HepG2 (cell line): ENCODE data around the gene APOM. TPM values are rescaled to one million over a fixed set of nuclear protein-coding genes. Genes with fewer than 3 reads are reported as not detected.

Experiments used
- ATAC-seq: fragments of 200-7000 bp; cut with Tn5 transposase; 3 replicates; pipeline ENCODE4 v1.9.1; 2020; ENCODE audit warnings: mild to moderate bottlenecking, moderate library complexity
- BruUV-seq: library from RNA; stranded (reverse); fragments of 400-500 nt; replicated peaks from 2 replicates; lab custom pipeline; 2021; lab: Mats Ljungman, UMichigan
- CTCF ChIA-PET: fragments of 300-600 bp; formaldehyde crosslinking; extraction: SDS; loops from one replicate; lab custom pipeline; 2021; ENCODE audit warnings: low total read pairs, inconsistent platforms, low intra/inter-chr PET ratio; lab: Yijun Ruan, JAX
- POLR2A ChIA-PET: fragments of 350-600 bp; sonication (Branson Sonifier 250); formaldehyde crosslinking; loops from one replicate; lab custom pipeline; 2020; ENCODE audit warnings: antibody characterized with exemption, inconsistent platforms; lab: Yijun Ruan, JAX
- DNase-seq: peaks from one replicate; pipeline ENCODE4 v3.0.0-alpha.2; 2015; ENCODE audit warnings: low spot score
- FAIRE-seq: peaks from 3 replicates; lab custom pipeline; 2011; peaks lifted over from hg19 to GRCh38; lab: Jason Lieb, UNC
- H2AFZ ChIP-seq: one replicate; pipeline ENCODE4 v1.6.1; 2011; ENCODE audit warnings: low read length, inconsistent platforms
- H3K27ac ChIP-seq: fragments of 300-600 bp; 3 replicates; pipeline ENCODE4 v1.8.0; 2011; ENCODE audit warnings: mixed run types, mild to moderate bottlenecking, mixed read lengths, low read length, inconsistent platforms; ENCODE audit not compliant: insufficient read depth; ENCODE audit errors: extremely low read length
- H3K27me3 ChIP-seq, 2 experiments: fragments of 200-600 bp in 1 of 2; 2 replicates in 1 of 2; 3 replicates in 1 of 2; pipeline versions ENCODE4 v1.6.0 to v1.8.0; 2011; ENCODE audit warnings: low read length in 2 of 2, mild to moderate bottlenecking in 2 of 2, moderate library complexity in 2 of 2, inconsistent platforms in 1 of 2; ENCODE audit not compliant: insufficient read depth in 2 of 2, control insufficient read depth in 1 of 2
- H3K36me3 ChIP-seq, 2 experiments: fragments of 200-600 bp in 1 of 2; replicated peaks in 1 of 2; 2 replicates in 1 of 2; 3 replicates in 1 of 2; pipeline versions ENCODE4 v1.5.1 to v1.8.0; 2011; ENCODE audit warnings: low read length in 2 of 2, inconsistent platforms in 1 of 2; ENCODE audit not compliant: insufficient read depth in 2 of 2, control insufficient read depth in 1 of 2
- H3K4me1 ChIP-seq: 2 replicates; pipeline ENCODE4 v1.5.1; 2012; ENCODE audit warnings: low read length, inconsistent platforms; ENCODE audit not compliant: insufficient read depth
- H3K4me2 ChIP-seq: 2 replicates; pipeline ENCODE4 v1.6.0; 2011; ENCODE audit warnings: low read depth, low read length, inconsistent platforms
- H3K4me3 ChIP-seq, 3 experiments: fragments of 200-600 bp in 1 of 3; sonication (generic), shearing (Covaris generic) in 1 of 3; replicated peaks in 1 of 3; 2 replicates each; pipeline ENCODE4 v1.5.1; 2011 to 2016; ENCODE audit warnings: low read length in 3 of 3, inconsistent platforms in 2 of 3, low read depth in 2 of 3, mild to moderate bottlenecking in 2 of 3, control low read depth in 1 of 3, mixed read lengths in 1 of 3; ENCODE audit not compliant: insufficient read depth in 1 of 3
- H3K79me2 ChIP-seq: one replicate; pipeline ENCODE4 v1.6.1; 2011; ENCODE audit warnings: low read length, inconsistent platforms; ENCODE audit not compliant: insufficient read depth
- H3K9ac ChIP-seq: 2 replicates; pipeline ENCODE4 v1.6.0; 2011; ENCODE audit warnings: mild to moderate bottlenecking, low read depth, low read length, inconsistent platforms; ENCODE audit not compliant: insufficient read depth
- H3K9me3 ChIP-seq: 2 replicates; pipeline ENCODE4 v1.5.1; 2012; ENCODE audit warnings: mild to moderate bottlenecking, low read length
- H4K20me1 ChIP-seq: 2 replicates; pipeline ENCODE4 v1.6.0; 2011; ENCODE audit warnings: inconsistent platforms, mild to moderate bottlenecking, low read length, moderate library complexity; ENCODE audit not compliant: insufficient read depth
- AKNA ChIP-seq: sonication (generic); formaldehyde crosslinking; IDR thresholded peaks from 2 replicates; pipeline ENCODE4 v1.4.0; 2020; ENCODE audit warnings: missing genetic modification reagents, borderline replicate concordance
- ATAD3A ChIP-seq: sonication (generic); formaldehyde crosslinking; IDR thresholded peaks from 2 replicates; pipeline ENCODE4 v1.4.0; 2020; ENCODE audit warnings: missing genetic modification reagents
- ESRRA ChIP-seq: sonication (generic); formaldehyde crosslinking; IDR thresholded peaks from 2 replicates; pipeline ENCODE4 v1.5.1; 2020; ENCODE audit warnings: mild to moderate bottlenecking, low read depth, missing genetic modification reagents
- ETV6 ChIP-seq: sonication (generic); formaldehyde crosslinking; conservative IDR thresholded peaks from 2 replicates; pipeline ENCODE4 v1.4.0; 2020; ENCODE audit warnings: missing genetic modification reagents
- MEIS1 ChIP-seq: sonication (generic); formaldehyde crosslinking; IDR thresholded peaks from 2 replicates; pipeline ENCODE4 v1.9.0; 2021; ENCODE audit warnings: mild to moderate bottlenecking, missing genetic modification reagents, moderate library complexity, borderline replicate concordance
- NFATC3 ChIP-seq: sonication (generic); formaldehyde crosslinking; IDR thresholded peaks from 2 replicates; pipeline ENCODE4 v1.5.1; 2020; ENCODE audit warnings: mild to moderate bottlenecking, missing genetic modification reagents
- RNF219 ChIP-seq: sonication (generic); formaldehyde crosslinking; IDR thresholded peaks from 2 replicates; pipeline ENCODE4 v1.5.0; 2020; ENCODE audit warnings: mild to moderate bottlenecking, missing genetic modification reagents
- SMAD3 ChIP-seq: sonication (generic); formaldehyde crosslinking; IDR thresholded peaks from 2 replicates; pipeline ENCODE4 v1.4.0; 2020; ENCODE audit warnings: missing genetic modification reagents
- ZNF142 ChIP-seq: sonication (generic); formaldehyde crosslinking; IDR thresholded peaks from 2 replicates; pipeline ENCODE4 v1.4.0; 2020; ENCODE audit warnings: missing genetic modification reagents
- ZNF160 ChIP-seq: sonication (generic); formaldehyde crosslinking; IDR thresholded peaks from 2 replicates; pipeline ENCODE4 v1.8.0; 2022; ENCODE audit warnings: mild to moderate bottlenecking, inconsistent platforms, missing genetic modification reagents
- ZNF232 ChIP-seq: sonication (generic); formaldehyde crosslinking; IDR thresholded peaks from 2 replicates; pipeline ENCODE4 v1.4.0; 2020; ENCODE audit warnings: missing genetic modification reagents, borderline replicate concordance
- ZNF781 ChIP-seq: sonication (generic); formaldehyde crosslinking; IDR thresholded peaks from 2 replicates; pipeline ENCODE4 v1.5.1; 2020; ENCODE audit warnings: borderline replicate concordance, mild to moderate bottlenecking, missing genetic modification reagents; ENCODE audit errors: not compliant biosample characterization
- WGBS: methylation state at CpG from one replicate; pipeline ENCODE4 v1.1.6; 2017; ENCODE audit warnings: low lambda C conversion rate; 5-methylcytosine and 5-hydroxymethylcytosine counted together
- in situ Hi-C: cut with HindIII; loops from 2 replicates; pipeline ENCODE4 v1.10.0; 2017; ENCODE audit warnings: low pct_unique_long_range_greater_than_20kb; ENCODE audit not compliant: extremely low pct_ligation_motif_present
- intact Hi-C: fragments of 100-400 bp; cut with micrococcal nuclease; formaldehyde crosslinking; loops from one replicate; pipeline ENCODE4 v1.10.0; 2022; ENCODE audit not compliant: unreplicated experiment
- polyA plus RNA-seq, 8 experiments: library from polyadenylated mRNA; depleted of rRNA in 3 of 8; stranded (reverse) in 7 of 8; unstranded in 1 of 8; fragments of >200 nt; fragmentation: Illumina TruSeq in 4 of 8; extraction: Trizol in 4 of 8; gene quantifications; 2 replicates each; pipeline versions ENCODE4 v1.2.1 to v1.2.3, GENCODE V29; 2011 to 2016; ENCODE audit warnings: low read depth in 4 of 8, missing spikeins in 1 of 8, mixed read lengths in 1 of 8; ENCODE audit not compliant: insufficient read depth in 1 of 8
- total RNA-seq, 5 experiments: library from RNA; depleted of rRNA; stranded (reverse); fragments of >200 nt; fragmentation: Illumina TruSeq; extraction: Trizol; gene quantifications; 2 replicates each; pipeline ENCODE4 v1.2.3, GENCODE V29; 2016; ENCODE audit warnings: low read depth in 1 of 5

Gene APOM
- total and polyA plus RNA-seq, 2 of the 13 experiments (the other 11 are each of a cell fraction or from before 2014, with no cell fraction given) = 98.2 to 1,140 TPM

DNA sequence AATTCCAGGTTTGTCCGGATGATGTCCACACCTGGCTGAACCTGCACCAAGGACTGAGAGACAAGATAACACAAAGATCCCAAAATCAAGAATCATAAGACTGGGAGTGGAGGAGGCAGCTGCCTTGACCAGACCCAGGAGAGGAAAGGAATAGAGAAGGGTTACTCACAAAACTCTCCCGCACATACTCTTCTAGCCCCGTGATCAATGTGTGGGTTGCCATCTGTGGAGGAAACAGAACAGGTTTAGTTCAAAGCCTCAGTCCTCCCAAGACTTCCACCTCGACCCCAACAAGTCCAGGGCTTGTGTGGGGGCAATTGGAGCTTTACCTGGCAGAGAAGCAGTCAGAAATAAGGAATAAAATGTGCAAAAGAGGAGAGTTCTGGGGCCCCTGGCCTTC is 14.3 kb upstream of the APOM start:
- Histone ChIP-seq H3K79me2 (no peaks in the 10 kb centered on the region), H3K4me3 (no peak overlapping the region), H3K27ac (no peak overlapping the region), H3K27me3 (no peaks in the 10 kb centered on the region), H3K9me3 (no peaks in the 10 kb centered on the region), H3K4me2 (no peak overlapping the region), H2AFZ (no peak overlapping the region), H3K36me3 (peaks cover 67 to 82% of the 10 kb centered on the region in 2 experiments), H3K9ac (no peak overlapping the region), H4K20me1 (no peaks in the 10 kb centered on the region; the same call in 1 of the 2 replicates), H3K4me1 (peaks cover 28% of the 10 kb centered on the region)
- WGBS = 95% methylated on average over 4 of the region's 4 CpGs
- no TSS peak for BruUV-seq
- intact Hi-C loops = no loop called here
- DNase-seq (no peak), ATAC-seq (no peak), FAIRE-seq (no peak)
- POLR2A ChIA-PET = interaction anchor here (4.7 kb wide), 1 partner anchor 11 kb away, joined by 46 read pairs; the partner anchor contains the start of gene BAG6
- CTCF ChIA-PET = no interaction called here
- in situ Hi-C loops = no loop called here
- no peak for TF ChIP-seq RNF219 (CRISPR knock-in tag)
- no peak for TF ChIP-seq ZNF232 (CRISPR knock-in tag)
- no peak for TF ChIP-seq AKNA (CRISPR knock-in tag)
- no peak for TF ChIP-seq MEIS1 (CRISPR knock-in tag)
- TF ChIP-seq ZNF142 (CRISPR knock-in tag) = no peak
- TF ChIP-seq ZNF160 (CRISPR knock-in tag) = no peak
- no peak for TF ChIP-seq NFATC3
- no peak for TF ChIP-seq ATAD3A (CRISPR knock-in tag)
- TF ChIP-seq SMAD3 (CRISPR knock-in tag) = no peak
- TF ChIP-seq ETV6 = no peak
- TF ChIP-seq ZNF781 (CRISPR knock-in tag) = no peak
- no peak for TF ChIP-seq ESRRA (CRISPR knock-in tag)
